Breast epithelium (tissue), 3 donors: Measurements from ENCODE around the gene C9orf152.

Source experiments
- POLR2A ChIP-seq: fragments of 450-650 bp; IDR thresholded peaks from one replicate; pipeline ENCODE4 v1.6.1; 2016; ENCODE audit warnings: antibody characterized with exemption, mild to moderate bottlenecking, moderate library complexity
- POLR2AphosphoS5 ChIP-seq, 3 donors: sonication (generic); formaldehyde crosslinking; IDR thresholded peaks; one replicate each; pipeline ENCODE4 v1.6.1; 2017; ENCODE audit warnings: antibody characterized with exemption in 3 of 3
- TF ChIP-seq, protein P1 (sequence below), 3 donors: fragments of 450-650 bp; IDR thresholded peaks; one replicate each; pipeline ENCODE4 v1.5.1; 2016 to 2017; ENCODE audit warnings: antibody characterized with exemption in 3 of 3, mild to moderate bottlenecking in 3 of 3, moderate library complexity in 3 of 3

- no peak for TF ChIP-seq POLR2A
- TF ChIP-seq, protein P1, sequence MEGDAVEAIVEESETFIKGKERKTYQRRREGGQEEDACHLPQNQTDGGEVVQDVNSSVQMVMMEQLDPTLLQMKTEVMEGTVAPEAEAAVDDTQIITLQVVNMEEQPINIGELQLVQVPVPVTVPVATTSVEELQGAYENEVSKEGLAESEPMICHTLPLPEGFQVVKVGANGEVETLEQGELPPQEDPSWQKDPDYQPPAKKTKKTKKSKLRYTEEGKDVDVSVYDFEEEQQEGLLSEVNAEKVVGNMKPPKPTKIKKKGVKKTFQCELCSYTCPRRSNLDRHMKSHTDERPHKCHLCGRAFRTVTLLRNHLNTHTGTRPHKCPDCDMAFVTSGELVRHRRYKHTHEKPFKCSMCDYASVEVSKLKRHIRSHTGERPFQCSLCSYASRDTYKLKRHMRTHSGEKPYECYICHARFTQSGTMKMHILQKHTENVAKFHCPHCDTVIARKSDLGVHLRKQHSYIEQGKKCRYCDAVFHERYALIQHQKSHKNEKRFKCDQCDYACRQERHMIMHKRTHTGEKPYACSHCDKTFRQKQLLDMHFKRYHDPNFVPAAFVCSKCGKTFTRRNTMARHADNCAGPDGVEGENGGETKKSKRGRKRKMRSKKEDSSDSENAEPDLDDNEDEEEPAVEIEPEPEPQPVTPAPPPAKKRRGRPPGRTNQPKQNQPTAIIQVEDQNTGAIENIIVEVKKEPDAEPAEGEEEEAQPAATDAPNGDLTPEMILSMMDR (IDR thresholded peaks at IDR 0.05), result no peak
- TF ChIP-seq POLR2AphosphoS5 (IDR thresholded peaks at IDR 0.05), result no peak
Observed at GRCh38 chr9:110249603-110250002, 41.6 kb upstream of the C9orf152 start.
